PC-9 (cell line): ENCODE measurements around the gene NFIA. TPM values are rescaled to one million over a fixed set of nuclear protein-coding genes. Genes with fewer than 3 reads are reported as not detected.

Experiments used
- BruUV-seq: library from RNA; stranded (reverse); fragments of 400-500 nt; replicated peaks from 2 replicates; lab custom pipeline; 2021; lab: Mats Ljungman, UMichigan
- CTCF ChIA-PET: fragments of 300-600 bp; sonication (Branson Sonifier 250); formaldehyde crosslinking; loops from one replicate; lab custom pipeline; 2022; ENCODE audit warnings: antibody characterized with exemption; lab: Charles Lee
- POLR2A ChIA-PET: fragments of 300-600 bp; sonication (Branson Sonifier 250); formaldehyde crosslinking; loops from one replicate; lab custom pipeline; 2022; ENCODE audit warnings: antibody characterized with exemption; ENCODE audit not compliant: unreplicated experiment; lab: Charles Lee
- DNase-seq, 2 experiments: peaks; one replicate each; pipeline versions ENCODE4 v3.0.0 to v3.0.0-alpha.2; 2015 to 2022; ENCODE audit warnings: mixed read lengths in 1 of 2
- H2AFZ ChIP-seq: fragments of 200-600 bp; sonication (generic); 2 replicates; pipeline ENCODE4 v1.8.1; 2017; ENCODE audit warnings: antibody characterized with exemption
- H3F3A ChIP-seq: fragments of 200-600 bp; sonication (generic); 2 replicates; pipeline ENCODE4 v1.8.1; 2017; ENCODE audit warnings: antibody characterized with exemption, mild to moderate bottlenecking, low read depth; ENCODE audit not compliant: insufficient read depth
- H3K27ac ChIP-seq: fragments of 200-600 bp; sonication (generic); 2 replicates; pipeline ENCODE4 v1.6.1; 2016; ENCODE audit warnings: mixed run types
- H3K27me3 ChIP-seq: fragments of 200-600 bp; sonication (generic); 2 replicates; pipeline ENCODE4 v1.6.1; 2016; ENCODE audit warnings: low read depth, mixed run types; ENCODE audit not compliant: insufficient read depth
- H3K36me3 ChIP-seq: fragments of 200-600 bp; sonication (generic); 2 replicates; pipeline ENCODE4 v1.6.1; 2016; ENCODE audit warnings: low read depth, mixed run types
- H3K4me1 ChIP-seq: fragments of 200-600 bp; sonication (generic); replicated peaks from 2 replicates; pipeline ENCODE4 v1.6.1; 2016; ENCODE audit warnings: mixed run types; ENCODE audit not compliant: insufficient read depth
- H3K4me2 ChIP-seq: fragments of 200-600 bp; sonication (generic); 2 replicates; pipeline ENCODE4 v1.6.1; 2017; ENCODE audit warnings: mixed run types
- H3K4me3 ChIP-seq: fragments of 200-600 bp; sonication (generic); 2 replicates; pipeline ENCODE4 v1.6.1; 2016; ENCODE audit warnings: mixed run types
- H3K79me2 ChIP-seq: fragments of 200-600 bp; sonication (generic); 2 replicates; pipeline ENCODE4 v1.6.1; 2017; ENCODE audit warnings: low read depth, mixed run types
- H3K9me2 ChIP-seq: fragments of 200-600 bp; sonication (generic); 2 replicates; pipeline ENCODE4 v1.8.1; 2017; ENCODE audit warnings: mild to moderate bottlenecking; ENCODE audit not compliant: insufficient read depth
- H3K9me3 ChIP-seq: fragments of 200-600 bp; sonication (generic); 2 replicates; pipeline ENCODE4 v1.8.1; 2016; ENCODE audit warnings: low read depth; ENCODE audit not compliant: insufficient read depth
- H4K20me1 ChIP-seq: fragments of 200-600 bp; sonication (generic); 2 replicates; pipeline ENCODE4 v1.8.1; 2017; ENCODE audit not compliant: insufficient read depth
- CTCF ChIP-seq: fragments of 200-600 bp; sonication (generic); conservative IDR thresholded peaks from 2 replicates; pipeline ENCODE4 v1.6.1; 2017; ENCODE audit warnings: mixed run types, antibody characterized with exemption, mild to moderate bottlenecking, moderate library complexity
- EZH2 ChIP-seq: fragments of 200-600 bp; sonication (generic); IDR thresholded peaks from 2 replicates; pipeline ENCODE4 v1.8.0; 2017; ENCODE audit warnings: antibody characterized with exemption, low read depth
- intact Hi-C: fragments of 100-400 bp; cut with micrococcal nuclease; formaldehyde crosslinking; loops from one replicate; pipeline ENCODE4 v1.10.0; 2022; ENCODE audit not compliant: unreplicated experiment
- total RNA-seq: library from RNA; stranded (reverse); gene quantifications from 2 replicates; pipeline ENCODE4 v1.2.3, GENCODE V29; 2021

The NFIA gene
- total RNA-seq, 1 experiment from 2014 or later = 26.7 TPM

GRCh38 chr1:61313906-61314422 lies 231.6 kb downstream of the NFIA start:
- H3K9me2 ChIP-seq = no peaks in the 10 kb centered on the region
- no peak overlapping the region for H3K27ac ChIP-seq
- no peaks in the 10 kb centered on the region for H3K36me3 ChIP-seq
- DNase-seq = no peak
- CTCF ChIA-PET = interaction anchor here (1.1 kb wide), 1 partner anchor 45 kb away, joined by 3 read pairs; no protein-coding TSS in a partner anchor
- no peak overlapping the region for H3K4me2 ChIP-seq
- no peaks in the 10 kb centered on the region for H4K20me1 ChIP-seq
- no peaks in the 10 kb centered on the region for H3K4me1 ChIP-seq
- POLR2A ChIA-PET = no interaction called here
- no peak overlapping the region for H3K4me3 ChIP-seq
- no peaks in the 10 kb centered on the region for H3K79me2 ChIP-seq
- no peaks in the 10 kb centered on the region for H3F3A ChIP-seq
- no peaks in the 10 kb centered on the region for H3K27me3 ChIP-seq
- H3K9me3 ChIP-seq = no peaks in the 10 kb centered on the region
- intact Hi-C loops = no loop called here
- no peak overlapping the region for H2AFZ ChIP-seq
- no TSS peak for BruUV-seq
- TF ChIP-seq EZH2 (no peak), CTCF (no peak)

GRCh38 chr1:61315011-61315410 lies 232.7 kb downstream of the NFIA start:
- no peak overlapping the region for H2AFZ ChIP-seq
- intact Hi-C loops = no loop called here
- H3K27me3 ChIP-seq = no peaks in the 10 kb centered on the region
- no TSS peak for BruUV-seq
- ChIA-PET CTCF (no interaction called here), POLR2A (no interaction called here)
- H3K79me2 ChIP-seq = no peaks in the 10 kb centered on the region
- TF ChIP-seq EZH2 (no peak), CTCF (no peak)
- no peaks in the 10 kb centered on the region for H3F3A ChIP-seq
- DNase-seq = no peak
- no peaks in the 10 kb centered on the region for H4K20me1 ChIP-seq
- no peak overlapping the region for H3K4me2 ChIP-seq
- no peak overlapping the region for H3K27ac ChIP-seq
- no peaks in the 10 kb centered on the region for H3K9me2 ChIP-seq
- no peaks in the 10 kb centered on the region for H3K4me1 ChIP-seq
- no peak overlapping the region for H3K4me3 ChIP-seq
- no peaks in the 10 kb centered on the region for H3K36me3 ChIP-seq
- H3K9me3 ChIP-seq = no peaks in the 10 kb centered on the region

DNA sequence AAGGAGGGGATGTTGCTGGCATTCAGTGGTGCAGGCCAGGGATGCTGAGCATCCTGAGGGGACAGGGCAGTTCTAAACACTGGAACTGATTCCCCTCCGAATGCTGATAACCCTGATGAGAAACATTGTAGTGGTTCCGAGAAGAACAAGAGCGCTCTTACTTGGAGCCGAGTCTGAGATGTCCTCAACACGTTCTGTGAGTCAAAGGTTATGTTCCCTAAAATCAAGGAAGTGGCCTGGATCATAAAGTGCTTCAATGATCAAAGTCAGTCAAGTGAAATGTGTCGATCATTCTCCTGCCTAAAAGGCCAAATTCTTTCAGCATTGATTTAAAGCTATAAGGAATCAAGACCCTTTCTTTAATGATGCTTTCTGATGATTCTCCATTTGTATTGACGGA lies 234.1 kb downstream of the NFIA start:
- no TSS peak for BruUV-seq
- CTCF ChIA-PET = no interaction called here
- intact Hi-C loops = no loop called here

More for the DNA sequence above, 234.1 kb downstream of the NFIA start:
- TF ChIP-seq EZH2 (no peak), CTCF (no peak)
- Histone ChIP-seq H3K79me2 (no peaks in the 10 kb centered on the region), H3K9me2 (no peaks in the 10 kb centered on the region), H3K27me3 (no peaks in the 10 kb centered on the region), H2AFZ (no peak overlapping the region), H3K36me3 (no peaks in the 10 kb centered on the region), H3K4me3 (no peak overlapping the region), H3K4me2 (no peak overlapping the region), H3F3A (peaks cover 4% of the 10 kb centered on the region; the same call in 1 of the 2 replicates), H3K4me1 (peaks cover 5% of the 10 kb centered on the region), H3K27ac (no peak overlapping the region), H3K9me3 (no peaks in the 10 kb centered on the region), H4K20me1 (no peaks in the 10 kb centered on the region)
- POLR2A ChIA-PET = no interaction called here
- DNase-seq = no peak
